ENCODE data around the gene TMEM116. TPM values are rescaled to one million over a fixed set of nuclear protein-coding genes. Genes with fewer than 3 reads are reported as not detected.
"Not testable (repeated sequence)": the region's sequence is repeated elsewhere in the genome, so short reads cannot be mapped to it uniquely, and the experiment has no call there.

TMEM116 gene
- total and polyA plus RNA-seq, 11 donors = 19.6 to 63.6 (median 43.0) TPM

DNA sequence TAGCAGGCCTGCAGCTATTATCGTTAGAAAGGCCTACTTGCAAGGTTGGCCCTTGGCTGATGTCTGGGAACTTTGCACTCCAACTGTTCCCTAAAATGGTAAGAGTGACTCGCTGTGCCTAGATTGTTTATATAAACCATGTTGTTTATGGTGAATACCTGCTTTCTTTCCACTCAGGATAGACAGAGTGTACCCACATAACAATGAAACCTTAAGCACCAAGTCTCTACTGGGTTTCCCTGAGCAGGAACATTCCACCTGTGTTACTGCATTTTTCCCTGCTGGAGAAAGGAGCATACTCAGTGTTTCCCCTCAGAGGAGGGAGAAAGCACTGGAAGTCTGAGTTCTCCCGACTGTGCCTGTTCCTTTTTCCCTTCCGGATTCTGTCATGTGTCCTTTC is 33.0 kb upstream of the TMEM116 start:
- intact Hi-C loops (cut with DNase I) = loop anchor here in 2 of 10 donors (5.0 to 10.0 kb wide), 2 partner anchors 36 to 49 kb away; no protein-coding TSS in a partner anchor

DNA sequence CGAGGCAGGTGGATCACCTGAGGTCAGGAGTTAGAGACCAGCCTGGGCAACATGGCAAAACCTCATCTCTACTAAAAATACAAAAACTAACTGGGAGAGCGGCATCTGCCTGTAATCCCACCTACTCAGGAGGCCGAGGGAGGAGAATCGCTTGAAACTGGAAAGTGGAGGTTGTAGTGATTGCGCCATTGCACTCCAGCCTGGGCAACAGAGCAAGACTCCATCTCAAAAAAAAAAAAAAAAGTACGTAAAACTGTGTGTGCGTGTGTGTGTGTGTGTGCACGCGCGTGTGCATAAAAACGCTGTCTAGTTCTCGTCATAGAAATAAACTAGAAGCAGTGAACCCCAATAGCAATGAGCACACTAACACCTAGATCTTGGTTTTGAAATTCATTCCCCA is 23.6 kb upstream of the TMEM116 start:
- intact Hi-C loops (cut with DNase I) = loop anchor here in 1 of 10 donors (5.0 kb wide), 1 partner anchor 36 kb away; no protein-coding TSS in a partner anchor
- not testable (repeated sequence) for H3K27ac ChIP-seq, H3K9me3 ChIP-seq, H3K4me3 ChIP-seq, DNase-seq, H3K27me3 ChIP-seq, ATAC-seq, H3K4me1 ChIP-seq
- peaks cover 0 to 100% (median 99%) of the 10 kb centered on the region in 9 donors for H3K36me3 ChIP-seq
- WGBS, 4 donors = 94 to 97% (median 96%) methylated on average over 12 of the region's 12 CpGs

More for the DNA sequence above, 33.0 kb upstream of the TMEM116 start:
- TF ChIP-seq, protein P1, sequence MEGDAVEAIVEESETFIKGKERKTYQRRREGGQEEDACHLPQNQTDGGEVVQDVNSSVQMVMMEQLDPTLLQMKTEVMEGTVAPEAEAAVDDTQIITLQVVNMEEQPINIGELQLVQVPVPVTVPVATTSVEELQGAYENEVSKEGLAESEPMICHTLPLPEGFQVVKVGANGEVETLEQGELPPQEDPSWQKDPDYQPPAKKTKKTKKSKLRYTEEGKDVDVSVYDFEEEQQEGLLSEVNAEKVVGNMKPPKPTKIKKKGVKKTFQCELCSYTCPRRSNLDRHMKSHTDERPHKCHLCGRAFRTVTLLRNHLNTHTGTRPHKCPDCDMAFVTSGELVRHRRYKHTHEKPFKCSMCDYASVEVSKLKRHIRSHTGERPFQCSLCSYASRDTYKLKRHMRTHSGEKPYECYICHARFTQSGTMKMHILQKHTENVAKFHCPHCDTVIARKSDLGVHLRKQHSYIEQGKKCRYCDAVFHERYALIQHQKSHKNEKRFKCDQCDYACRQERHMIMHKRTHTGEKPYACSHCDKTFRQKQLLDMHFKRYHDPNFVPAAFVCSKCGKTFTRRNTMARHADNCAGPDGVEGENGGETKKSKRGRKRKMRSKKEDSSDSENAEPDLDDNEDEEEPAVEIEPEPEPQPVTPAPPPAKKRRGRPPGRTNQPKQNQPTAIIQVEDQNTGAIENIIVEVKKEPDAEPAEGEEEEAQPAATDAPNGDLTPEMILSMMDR (IDR thresholded peaks at IDR 0.05) = no peak
- TF ChIP-seq POLR2A (IDR thresholded peaks at IDR 0.05) = no peak
- H3K9me3 ChIP-seq = no peaks in the 10 kb centered on the region
- DNase-seq (no peak), ATAC-seq (peak in 1 of 4 donors; percentile 35)
- peaks cover 0 to 9% (median 0%) of the 10 kb centered on the region in 12 donors for H3K4me1 ChIP-seq
- 69 to 80% (median 76%) methylated on average over 4 of the region's 4 CpGs for WGBS, 4 donors
- peak overlapping the region in 1 of 12 donors; percentile 81 for H3K27ac ChIP-seq
- H3K4me3 ChIP-seq = no peak overlapping the region
- H3K27me3 ChIP-seq = no peaks in the 10 kb centered on the region
- peaks cover 0 to 100% (median 99%) of the 10 kb centered on the region in 9 donors for H3K36me3 ChIP-seq

DNA sequence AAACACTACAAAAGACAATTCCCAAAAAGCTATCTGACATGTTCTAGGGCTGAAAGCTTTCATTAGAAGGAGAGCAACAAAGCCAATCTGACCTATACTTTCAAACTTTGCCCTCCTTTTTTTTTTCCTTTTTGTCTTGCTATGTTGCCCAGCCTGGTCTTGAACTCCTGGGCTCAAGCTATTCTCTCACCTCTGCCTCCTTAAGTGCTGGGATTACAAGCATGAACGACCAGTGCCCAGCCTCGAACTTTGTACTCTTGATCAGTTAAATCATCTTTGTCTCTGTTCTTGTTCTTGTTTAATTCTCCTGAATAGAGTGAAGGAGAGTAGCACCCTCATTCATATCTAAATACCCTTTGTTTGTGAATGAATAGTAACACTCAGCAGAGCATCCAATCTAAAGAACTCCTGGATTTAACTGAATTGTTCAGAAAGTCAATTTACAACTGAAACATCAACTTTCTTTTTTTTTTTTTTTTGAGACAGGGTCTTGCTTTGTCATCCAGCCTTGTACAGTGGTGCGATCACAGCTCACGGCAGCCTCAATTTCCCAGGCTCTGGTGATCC is 22.3 kb upstream of the TMEM116 start:
- no peaks in the 10 kb centered on the region for H3K27me3 ChIP-seq
- intact Hi-C loops (cut with DNase I) = loop anchor here in 1 of 10 donors (5.0 kb wide), 1 partner anchor 37 kb away; no protein-coding TSS in a partner anchor
- 87 to 90% (median 88%) methylated on average over 4 of the region's 4 CpGs for WGBS, 4 donors
- peaks cover 0 to 100% (median 99%) of the 10 kb centered on the region in 9 donors for H3K36me3 ChIP-seq
- H3K27ac ChIP-seq = no peak overlapping the region
- H3K4me3 ChIP-seq = no peak overlapping the region
- TF ChIP-seq, protein P1 (IDR thresholded peaks at IDR 0.05) = no peak
- no peak for TF ChIP-seq POLR2A (IDR thresholded peaks at IDR 0.05)
- H3K4me1 ChIP-seq = no peaks in the 10 kb centered on the region
- no peak for ATAC-seq
- H3K9me3 ChIP-seq = no peaks in the 10 kb centered on the region
- DNase-seq = no peak

DNA sequence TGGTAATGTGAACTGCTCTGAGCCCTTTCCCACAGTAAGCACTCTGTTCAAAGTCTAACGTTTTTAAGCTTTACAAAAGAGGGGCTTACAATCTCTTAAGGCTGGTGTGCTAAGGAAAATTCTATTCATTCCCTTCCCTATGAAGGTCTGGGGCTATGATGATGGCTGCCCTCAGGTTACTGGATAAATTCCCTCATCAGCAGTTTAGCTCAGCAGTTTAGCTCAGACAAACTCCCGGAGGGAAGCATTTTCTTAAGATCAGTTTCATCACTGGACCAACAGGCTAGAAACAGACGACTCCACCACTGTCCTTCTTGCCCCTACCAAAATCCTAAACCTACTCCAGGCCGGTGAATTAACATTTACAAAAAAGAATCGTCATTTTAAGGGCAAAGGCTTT is 19.3 kb upstream of the TMEM116 start:
- Histone ChIP-seq H3K36me3 (peaks cover 0 to 100% (median 98%) of the 10 kb centered on the region in 9 donors), H3K27me3 (no peaks in the 10 kb centered on the region), H3K4me3 (no peak overlapping the region), H3K9me3 (no peaks in the 10 kb centered on the region), H3K4me1 (no peaks in the 10 kb centered on the region), H3K27ac (no peak overlapping the region)
- DNase-seq (no peak), ATAC-seq (no peak)
- intact Hi-C loops (cut with DNase I) = no loop called here
- WGBS, 4 donors = 83 to 90% (median 88%) methylated on average over 5 of the region's 5 CpGs
- TF ChIP-seq, protein P1 (IDR thresholded peaks at IDR 0.05) = no peak
- TF ChIP-seq POLR2A (IDR thresholded peaks at IDR 0.05) = no peak

Measured in heart left ventricle (tissue), 16 donors.